Panc1 (cell line): ENCODE data around the gene HTT.

ENCODE experiments used
- SIN3A ChIP-seq: IDR thresholded peaks from 2 replicates; pipeline ENCODE4 v1.6.1; 2012; ENCODE audit warnings: low read depth, mild to moderate bottlenecking, low read length, moderate library complexity, borderline replicate concordance; ENCODE audit not compliant: insufficient read depth
- TF ChIP-seq, protein P1 (sequence below): fragments of 450-650 bp; IDR thresholded peaks from 2 replicates; pipeline ENCODE4 v1.5.1; 2017; ENCODE audit warnings: mild to moderate bottlenecking

DNA sequence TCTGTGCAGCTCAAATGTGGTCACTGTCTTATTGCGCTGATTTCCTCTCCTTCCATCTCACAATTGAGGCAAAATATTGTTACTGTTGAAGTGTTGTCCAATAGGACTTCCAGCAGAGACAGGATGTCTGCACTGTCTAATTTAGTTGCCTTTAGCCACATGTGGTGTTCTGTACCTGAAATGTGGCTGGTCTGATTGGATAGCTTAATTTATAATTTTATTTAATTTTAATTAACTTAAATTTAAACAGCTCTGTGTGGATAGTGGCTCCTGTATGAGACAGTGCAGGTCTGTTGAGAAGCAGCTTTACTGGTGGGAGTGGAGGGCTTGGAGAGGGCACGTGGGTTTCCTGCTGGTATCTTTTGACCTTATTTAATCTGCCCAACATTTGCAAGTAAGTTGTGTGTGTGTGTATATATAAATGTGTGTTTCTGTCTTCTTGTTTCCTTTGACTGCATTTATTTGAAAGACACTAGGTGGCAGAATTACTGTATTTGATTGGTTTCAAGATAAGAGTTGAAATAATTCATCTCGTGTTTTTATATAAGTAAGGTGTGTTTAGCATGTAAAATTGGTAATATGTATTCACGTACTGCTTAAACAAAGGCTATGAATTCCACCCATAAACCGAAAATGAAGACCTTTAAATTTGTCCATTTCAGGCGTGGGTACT is 119.2 kb downstream of the HTT start:
- TF ChIP-seq, protein P1, sequence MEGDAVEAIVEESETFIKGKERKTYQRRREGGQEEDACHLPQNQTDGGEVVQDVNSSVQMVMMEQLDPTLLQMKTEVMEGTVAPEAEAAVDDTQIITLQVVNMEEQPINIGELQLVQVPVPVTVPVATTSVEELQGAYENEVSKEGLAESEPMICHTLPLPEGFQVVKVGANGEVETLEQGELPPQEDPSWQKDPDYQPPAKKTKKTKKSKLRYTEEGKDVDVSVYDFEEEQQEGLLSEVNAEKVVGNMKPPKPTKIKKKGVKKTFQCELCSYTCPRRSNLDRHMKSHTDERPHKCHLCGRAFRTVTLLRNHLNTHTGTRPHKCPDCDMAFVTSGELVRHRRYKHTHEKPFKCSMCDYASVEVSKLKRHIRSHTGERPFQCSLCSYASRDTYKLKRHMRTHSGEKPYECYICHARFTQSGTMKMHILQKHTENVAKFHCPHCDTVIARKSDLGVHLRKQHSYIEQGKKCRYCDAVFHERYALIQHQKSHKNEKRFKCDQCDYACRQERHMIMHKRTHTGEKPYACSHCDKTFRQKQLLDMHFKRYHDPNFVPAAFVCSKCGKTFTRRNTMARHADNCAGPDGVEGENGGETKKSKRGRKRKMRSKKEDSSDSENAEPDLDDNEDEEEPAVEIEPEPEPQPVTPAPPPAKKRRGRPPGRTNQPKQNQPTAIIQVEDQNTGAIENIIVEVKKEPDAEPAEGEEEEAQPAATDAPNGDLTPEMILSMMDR = no peak
- no peak for TF ChIP-seq SIN3A
